ENCODE data around the gene IL23R. TPM values are rescaled to one million over a fixed set of nuclear protein-coding genes. Genes with fewer than 3 reads are reported as not detected.

IL23R gene
- total and polyA plus RNA-seq, 2 of the 8 experiments (the other 6 are each of a cell fraction or from before 2014, with no cell fraction given) = not detected

DNA sequence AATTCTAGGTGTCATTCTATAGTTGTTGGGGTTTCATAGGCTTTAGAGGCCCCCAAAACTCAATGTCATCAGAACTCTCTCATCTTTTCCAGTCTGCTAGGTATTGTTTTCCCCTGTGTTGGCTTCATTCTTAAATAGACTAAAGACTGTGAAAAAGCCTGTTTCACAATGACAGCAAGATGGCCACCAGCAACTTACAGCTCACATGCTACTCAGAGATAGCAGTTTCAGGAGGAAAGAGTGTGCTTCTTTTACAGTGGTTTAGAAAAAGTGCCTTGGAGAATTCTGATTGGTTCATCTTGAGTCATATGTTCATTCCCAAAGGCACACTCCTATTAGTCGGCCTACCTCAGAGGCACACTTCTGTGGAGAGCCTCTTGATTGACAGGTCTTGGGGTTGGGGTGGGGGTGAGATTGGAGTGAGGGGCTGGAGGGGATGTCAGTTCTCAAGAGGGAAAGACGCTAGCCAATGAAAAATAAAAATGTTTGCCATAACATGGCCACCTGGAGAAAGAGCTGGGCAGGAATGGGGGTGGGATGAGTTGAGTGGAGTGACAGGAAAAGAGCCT is 8.5 kb downstream of the IL23R start:
- H4K91ac ChIP-seq (replicated peaks; ENCODE audit: insufficient read length, low read length) = no peak overlapping the region
- WGBS, 2 experiments (ENCODE audit: extremely low coverage in 1 of 2, insufficient coverage in 1 of 2, insufficient read length in 1 of 2, insufficient replicate concordance in 2 of 2, low coverage in 1 of 2, low lambda C conversion rate in 2 of 2, missing lambda C conversion rate in 1 of 2) = 89% methylated on average over 1 of the region's 2 CpGs; no CpG with 5 or more reads in 1 of the 2 experiments
- no peak overlapping the region for H3K4me2 ChIP-seq (ENCODE audit: insufficient read depth in 1 of 2, low read depth in 2 of 2, low read length in 2 of 2)
- H3K27me3 ChIP-seq (replicated peaks in 1 of 4; ENCODE audit: control insufficient read depth in 3 of 4, extremely low read depth in 1 of 4, insufficient read depth in 3 of 4, low read length in 3 of 4) = no peaks in the 10 kb centered on the region
- FAIRE-seq (no peak), DNase-seq (ENCODE audit: low read depth in 1 of 2, low spot score in 2 of 2) (no peak)
- H3K27ac ChIP-seq (ENCODE audit: low read depth, low read length) = no peak overlapping the region
- H3K79me2 ChIP-seq (ENCODE audit: control insufficient read depth in 1 of 2, insufficient read depth in 2 of 2, low read length in 2 of 2) = no peaks in the 10 kb centered on the region
- no peak overlapping the region for H2BK15ac ChIP-seq (ENCODE audit: low read length)
- H3K23ac ChIP-seq (ENCODE audit: insufficient read length) = no peak overlapping the region
- CTCF ChIA-PET (ENCODE audit: partially characterized antibody) = interaction anchor here (0.7 kb wide), 1 partner anchor 377 kb away, joined by 3 read pairs; no protein-coding TSS in a partner anchor
- H4K20me1 ChIP-seq (replicated peaks in 1 of 2; ENCODE audit: control insufficient read depth in 1 of 2, insufficient read depth in 2 of 2, low read length in 2 of 2) = no peaks in the 10 kb centered on the region
- H4K8ac ChIP-seq (ENCODE audit: extremely low read depth, insufficient read depth, low read length) = no peak overlapping the region
- H2BK5ac ChIP-seq (ENCODE audit: low read depth, low read length) = no peak overlapping the region
- no peak overlapping the region for H3K4ac ChIP-seq (replicated peaks; ENCODE audit: insufficient read length, low read depth, low read length)
- H3K18ac ChIP-seq (ENCODE audit: extremely low read depth, low read length) = no peak overlapping the region
- no peak overlapping the region for H2BK12ac ChIP-seq (ENCODE audit: low read depth, low read length)
- peak overlapping the region; percentile 11 for H3K56ac ChIP-seq (replicated peaks; ENCODE audit: insufficient read length, low read depth, low read length)
- 0 out of 2 replicates have a peak overlapping the region, but pooled peaks have one; percentile 32 for H2AFZ ChIP-seq (ENCODE audit: low read length)
- H2BK120ac ChIP-seq (replicated peaks; ENCODE audit: low read depth, low read length) = no peak overlapping the region
- no peak overlapping the region for H2AK5ac ChIP-seq (ENCODE audit: low read depth, low read length)
- no peaks in the 10 kb centered on the region for H3K4me1 ChIP-seq (replicated peaks in 1 of 4; ENCODE audit: control insufficient read depth in 3 of 4, insufficient read depth in 4 of 4, low read length in 3 of 4)
- no peaks in the 10 kb centered on the region for H3K79me1 ChIP-seq (ENCODE audit: low read depth, low read length)
- H3K23me2 ChIP-seq (ENCODE audit: low read depth, low read length) = no peaks in the 10 kb centered on the region
- H3K9ac ChIP-seq (replicated peaks in 1 of 4; ENCODE audit: extremely low read depth in 1 of 4, low read depth in 3 of 4, low read length in 3 of 4) = no peak overlapping the region
- no peak overlapping the region for H3K14ac ChIP-seq (ENCODE audit: insufficient read length)
- H2BK20ac ChIP-seq (ENCODE audit: low read length) = no peak overlapping the region
- no peak overlapping the region for H4K5ac ChIP-seq (ENCODE audit: insufficient read length, low read depth, low read length)
- POLR2A ChIA-PET (ENCODE audit: partially characterized antibody) = no interaction called here
- no peaks in the 10 kb centered on the region for H3K36me3 ChIP-seq (ENCODE audit: control insufficient read depth in 2 of 4, insufficient read depth in 4 of 4, low read length in 3 of 4)
- H3K4me3 ChIP-seq (ENCODE audit: extremely low read depth in 1 of 4, insufficient read depth in 2 of 4, low read depth in 3 of 4, low read length in 4 of 4) = no peak overlapping the region
- TF ChIP-seq KDM5A (IDR thresholded peaks at IDR 0.05; ENCODE audit: low read length) = no peak
- no peak for TF ChIP-seq CREB1 (IDR thresholded peaks at IDR 0.05)
- TF ChIP-seq SIN3A (conservative IDR thresholded peaks at IDR 0.05 in 1 of 2, IDR thresholded peaks at IDR 0.05 in 1 of 2; ENCODE audit: low read depth in 1 of 2, low read length in 2 of 2) = no peak
- TF ChIP-seq, protein P1, sequence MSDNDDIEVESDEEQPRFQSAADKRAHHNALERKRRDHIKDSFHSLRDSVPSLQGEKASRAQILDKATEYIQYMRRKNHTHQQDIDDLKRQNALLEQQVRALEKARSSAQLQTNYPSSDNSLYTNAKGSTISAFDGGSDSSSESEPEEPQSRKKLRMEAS (IDR thresholded peaks at IDR 0.05) = no peak
- TF ChIP-seq PHF8 (conservative IDR thresholded peaks at IDR 0.05; ENCODE audit: low read depth, low read length) = no peak
- no peak for TF ChIP-seq YY1 (IDR thresholded peaks at IDR 0.05; ENCODE audit: low read depth, low read length)
- no peak for TF ChIP-seq RAD21 (IDR thresholded peaks at IDR 0.05 in 1 of 2, conservative IDR thresholded peaks at IDR 0.05 in 1 of 2; ENCODE audit: low read depth in 2 of 2, low read length in 2 of 2)
- TF ChIP-seq BACH1 (IDR thresholded peaks at IDR 0.05; ENCODE audit: low read length) = no peak
- no peak for TF ChIP-seq CTBP2 (IDR thresholded peaks at IDR 0.05; ENCODE audit: borderline replicate concordance, insufficient read depth, insufficient read length, low read length)
- TF ChIP-seq SP2 (IDR thresholded peaks at IDR 0.05; ENCODE audit: low read length) = no peak
- no peak for TF ChIP-seq RBBP5 (IDR thresholded peaks at IDR 0.05; ENCODE audit: borderline replicate concordance, low read depth, low read length)
- TF ChIP-seq HDAC6 (IDR thresholded peaks at IDR 0.05; ENCODE audit: low read depth, low read length) = no peak
- TF ChIP-seq NANOG (IDR thresholded peaks at IDR 0.05; ENCODE audit: insufficient read depth, low read depth, low read length, poor library complexity, severe bottlenecking) = no peak
- H3K9me3 ChIP-seq (ENCODE audit: insufficient read depth in 2 of 2, low read depth in 1 of 2, low read length in 1 of 2) = no peaks in the 10 kb centered on the region

Measured in H1 (cell line).